ENCODE measurements around the gene NADSYN1. TPM values are rescaled to one million over a fixed set of nuclear protein-coding genes. Genes with fewer than 3 reads are reported as not detected.

The NADSYN1 gene
- total and polyA plus RNA-seq, 5 experiments from 2014 or later = 24.0 to 197 (median 29.1) TPM

DNA sequence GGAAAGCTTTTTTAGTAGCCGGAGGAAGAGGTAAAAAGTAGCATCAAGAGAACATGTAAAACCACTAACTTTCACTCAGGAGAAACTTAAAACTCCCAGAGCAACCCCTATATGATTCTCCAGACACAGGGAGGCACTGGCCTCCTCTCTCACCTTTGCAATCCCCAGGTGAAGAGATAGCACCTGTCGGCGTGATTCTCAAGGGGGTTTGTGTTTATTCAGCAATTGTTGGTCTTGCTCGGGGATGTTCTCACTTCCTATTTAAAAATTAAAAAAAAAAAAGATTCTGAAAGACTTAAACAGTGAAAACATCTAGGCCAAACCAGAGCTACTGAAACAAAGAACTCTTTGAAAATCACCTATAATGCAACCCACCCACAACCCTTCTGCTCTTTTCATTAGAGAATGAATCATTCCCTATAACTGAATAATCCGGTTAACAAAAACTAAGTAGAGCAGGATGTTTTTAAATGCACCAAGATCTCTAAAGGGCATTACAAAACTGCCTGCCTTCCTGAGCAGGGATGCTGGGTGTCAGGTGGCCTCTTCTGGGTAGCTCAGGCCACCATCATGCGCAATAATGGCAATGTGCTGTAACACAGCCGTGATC lies 29.7 kb upstream of the NADSYN1 start:
- Mint-ChIP-seq H3K4me1 (peaks cover 0 to 10% (median under 1%) of the 10 kb centered on the region in 4 donors), H3K9me3 (peaks cover 0 to 2% (median 0%) of the 10 kb centered on the region in 9 donors), H3K27ac (no peak overlapping the region), H3K4me3 (no peak overlapping the region), H3K27me3 (peaks cover 0 to 4% (median 0%) of the 10 kb centered on the region in 5 donors), H3K36me3 (no peaks in the 10 kb centered on the region)
- POLR2A ChIA-PET = interaction anchor here (0.6 kb wide), 1 partner anchor 114 kb away, joined by 3 read pairs; no protein-coding TSS in a partner anchor
- no peak for DNase-seq
- no peak for ATAC-seq

DNA sequence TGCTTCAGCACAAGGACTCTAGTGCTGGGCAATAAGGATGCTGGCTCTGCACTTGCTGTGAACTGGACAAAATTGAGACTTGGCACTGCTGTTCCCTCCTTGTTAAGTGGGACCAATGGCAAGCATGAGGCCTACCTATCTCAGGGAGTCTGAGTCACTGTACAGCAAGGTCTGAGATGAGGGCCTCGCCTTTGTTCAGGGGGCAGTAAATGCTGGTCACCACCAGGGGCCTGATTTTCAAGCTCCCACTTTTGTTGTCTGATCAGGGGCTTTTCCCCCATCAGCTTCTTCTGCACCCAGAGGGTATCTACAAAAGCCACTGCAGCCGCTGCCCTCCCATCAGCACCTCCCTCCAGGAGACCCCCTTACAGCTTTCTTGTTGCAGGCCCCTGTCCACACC lies 27.6 kb upstream of the NADSYN1 start:
- Mint-ChIP-seq H3K4me1 (peaks cover 0 to 7% (median 2%) of the 10 kb centered on the region in 4 donors), H3K4me3 (no peak overlapping the region), H3K27ac (no peak overlapping the region), H3K9me3 (peaks cover 0 to 5% (median 0%) of the 10 kb centered on the region in 9 donors), H3K36me3 (peaks cover 0 to 1% (median 0%) of the 10 kb centered on the region in 3 donors), H3K27me3 (peaks cover 0 to 6% (median 3%) of the 10 kb centered on the region in 5 donors)
- ATAC-seq (no peak), DNase-seq (no peak)
- POLR2A ChIA-PET = no interaction called here

DNA sequence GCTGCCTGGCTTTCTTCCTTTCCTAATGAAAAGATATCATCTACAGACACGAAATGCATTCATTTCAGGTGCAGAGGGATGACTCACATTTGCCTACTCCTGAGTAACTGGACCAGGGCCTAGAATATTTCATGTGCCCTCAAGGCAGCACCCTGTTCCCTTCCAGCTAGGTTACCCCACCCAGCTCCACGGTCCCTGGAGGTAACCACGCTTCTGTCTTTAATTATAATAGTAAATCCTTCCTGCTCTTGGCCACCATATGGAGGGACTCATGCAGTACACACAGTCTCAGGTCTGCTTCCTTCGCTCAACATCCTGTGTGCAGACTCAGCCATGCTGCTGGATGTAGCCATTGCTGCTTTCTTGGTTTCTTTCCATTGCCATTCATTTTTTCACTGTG lies 27.1 kb upstream of the NADSYN1 start:
- Mint-ChIP-seq H3K27me3 (peaks cover 0 to 6% (median 3%) of the 10 kb centered on the region in 5 donors), H3K9me3 (peaks cover 0 to 5% (median 0%) of the 10 kb centered on the region in 9 donors), H3K36me3 (peaks cover 0 to 1% (median 0%) of the 10 kb centered on the region in 3 donors), H3K4me1 (peaks cover 0 to 5% (median 2%) of the 10 kb centered on the region in 4 donors), H3K27ac (no peak overlapping the region), H3K4me3 (no peak overlapping the region)
- ATAC-seq (no peak), DNase-seq (no peak)
- POLR2A ChIA-PET = no interaction called here

DNA sequence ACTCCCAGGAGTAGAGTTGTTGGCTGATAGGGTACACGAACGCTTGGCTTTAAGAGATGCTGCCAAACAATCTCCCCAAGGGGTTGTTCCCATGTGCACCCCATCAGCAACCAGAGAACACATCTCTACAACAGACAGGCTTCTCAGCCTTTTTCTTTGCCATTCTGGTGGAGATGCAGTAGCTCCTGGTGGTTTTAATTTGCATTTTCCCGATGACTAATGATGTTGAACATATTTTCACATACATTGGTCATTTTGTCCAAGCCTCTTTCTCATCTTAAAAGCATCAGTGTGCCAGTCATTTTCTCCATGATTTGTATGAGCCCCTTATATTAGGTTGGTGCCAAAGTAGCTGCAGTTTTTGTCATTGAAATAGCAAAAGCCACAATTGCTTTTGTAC lies 26.6 kb upstream of the NADSYN1 start:
- H3K4me3 Mint-ChIP-seq = no peak overlapping the region
- no peak overlapping the region for H3K27ac Mint-ChIP-seq
- peaks cover 0 to 1% (median 0%) of the 10 kb centered on the region in 3 donors for H3K36me3 Mint-ChIP-seq
- POLR2A ChIA-PET = no interaction called here
- peaks cover 0 to 6% (median 3%) of the 10 kb centered on the region in 5 donors for H3K27me3 Mint-ChIP-seq
- DNase-seq (no peak), ATAC-seq (no peak)
- peaks cover 0 to 5% (median 0%) of the 10 kb centered on the region in 9 donors for H3K9me3 Mint-ChIP-seq
- peaks cover 0 to 5% (median 2%) of the 10 kb centered on the region in 4 donors for H3K4me1 Mint-ChIP-seq

DNA sequence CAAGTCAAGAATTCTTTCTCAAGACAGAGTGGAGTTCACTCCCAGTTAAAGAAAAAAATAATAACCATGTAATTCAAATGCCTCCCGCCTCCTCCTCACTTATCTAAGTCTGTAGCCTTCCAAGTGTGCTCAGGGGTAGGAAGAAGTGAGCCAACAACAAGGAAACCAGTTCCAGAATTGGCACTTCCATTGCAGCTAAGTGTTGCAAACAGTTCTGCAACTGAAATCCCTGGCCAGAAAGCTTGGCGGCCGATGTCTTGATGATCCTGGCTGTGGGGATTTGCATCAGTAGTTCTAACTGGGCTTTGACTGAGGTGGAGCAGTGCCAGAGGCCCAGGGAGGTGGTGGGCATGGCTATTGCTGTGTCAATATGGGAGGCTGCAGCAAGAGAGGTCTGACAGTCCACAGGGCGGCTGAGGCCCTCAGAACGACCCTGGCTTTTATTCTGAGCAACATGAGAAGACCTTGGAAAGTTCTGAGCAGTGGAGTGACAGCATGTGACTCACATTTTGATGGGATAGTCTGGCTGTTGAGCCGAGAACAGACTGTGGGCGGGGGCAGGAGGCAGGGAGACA lies 24.1 kb upstream of the NADSYN1 start:
- peaks cover 0 to 4% (median 0%) of the 10 kb centered on the region in 4 donors for H3K4me1 Mint-ChIP-seq
- no peak overlapping the region for H3K4me3 Mint-ChIP-seq
- no peak for DNase-seq
- POLR2A ChIA-PET = no interaction called here
- H3K27ac Mint-ChIP-seq = no peak overlapping the region
- ATAC-seq = no peak
- H3K9me3 Mint-ChIP-seq = peaks cover 0 to 5% (median 0%) of the 10 kb centered on the region in 9 donors
- peaks cover 0 to 6% (median 3%) of the 10 kb centered on the region in 5 donors for H3K27me3 Mint-ChIP-seq
- peaks cover 0 to 1% (median 0%) of the 10 kb centered on the region in 3 donors for H3K36me3 Mint-ChIP-seq

DNA sequence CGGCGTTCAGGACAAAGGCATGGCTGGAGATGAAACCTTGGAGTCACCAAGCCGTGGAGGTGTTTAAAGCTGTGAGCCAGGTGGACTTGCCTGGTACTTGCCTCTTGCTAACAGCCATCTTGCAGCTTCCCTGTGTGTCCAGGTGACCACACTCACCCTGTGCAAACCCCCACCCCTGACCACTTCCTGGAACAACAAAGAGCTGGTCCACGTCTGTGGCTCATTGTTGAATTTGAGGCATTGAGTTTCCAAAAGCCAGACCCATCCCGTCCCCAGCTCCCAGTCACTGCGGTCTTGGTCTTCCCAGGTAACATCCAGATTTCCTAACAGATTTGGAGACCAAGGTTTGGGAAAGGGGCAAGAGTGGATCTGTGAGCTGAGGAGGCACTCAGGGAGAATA lies 23.3 kb upstream of the NADSYN1 start:
- DNase-seq (no peak), ATAC-seq (no peak)
- Mint-ChIP-seq H3K4me1 (peaks cover 0 to 4% (median 0%) of the 10 kb centered on the region in 4 donors), H3K4me3 (no peak overlapping the region), H3K36me3 (peaks cover 0 to 3% (median 1%) of the 10 kb centered on the region in 3 donors), H3K27ac (peak overlapping the region in 1 of 10 donors; percentile 67), H3K27me3 (peaks cover 0 to 6% (median 3%) of the 10 kb centered on the region in 5 donors), H3K9me3 (peaks cover 0 to 5% (median 0%) of the 10 kb centered on the region in 9 donors)
- POLR2A ChIA-PET = no interaction called here

DNA sequence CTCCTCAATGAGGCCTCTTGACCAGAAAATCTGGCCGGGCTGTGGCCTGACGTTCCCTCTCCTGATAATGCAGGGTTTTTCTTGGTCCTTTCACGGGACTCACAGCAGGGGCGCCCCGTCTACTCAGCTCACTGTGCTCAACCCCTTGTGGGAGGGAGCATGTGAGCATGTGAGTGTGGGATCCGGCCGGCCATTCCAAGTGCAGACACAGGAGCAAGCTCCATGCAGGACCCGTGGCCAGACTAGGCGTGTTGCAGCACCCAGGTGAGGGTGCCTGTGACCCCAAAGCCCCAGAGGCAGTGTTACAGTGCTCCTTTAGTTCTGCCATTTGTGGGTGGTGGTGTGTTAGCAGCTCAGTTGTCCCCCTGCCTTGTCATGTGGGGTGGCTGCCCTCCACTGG lies 22.8 kb upstream of the NADSYN1 start:
- H3K36me3 Mint-ChIP-seq = peaks cover 0 to 4% (median 4%) of the 10 kb centered on the region in 3 donors
- POLR2A ChIA-PET = no interaction called here
- no peak for ATAC-seq
- DNase-seq = no peak
- H3K4me3 Mint-ChIP-seq = no peak overlapping the region
- no peak overlapping the region for H3K27ac Mint-ChIP-seq
- H3K9me3 Mint-ChIP-seq = peaks cover 0 to 5% (median 0%) of the 10 kb centered on the region in 9 donors
- H3K4me1 Mint-ChIP-seq = peaks cover 0 to 4% (median 0%) of the 10 kb centered on the region in 4 donors
- H3K27me3 Mint-ChIP-seq = peaks cover 0 to 6% (median 3%) of the 10 kb centered on the region in 5 donors

DNA sequence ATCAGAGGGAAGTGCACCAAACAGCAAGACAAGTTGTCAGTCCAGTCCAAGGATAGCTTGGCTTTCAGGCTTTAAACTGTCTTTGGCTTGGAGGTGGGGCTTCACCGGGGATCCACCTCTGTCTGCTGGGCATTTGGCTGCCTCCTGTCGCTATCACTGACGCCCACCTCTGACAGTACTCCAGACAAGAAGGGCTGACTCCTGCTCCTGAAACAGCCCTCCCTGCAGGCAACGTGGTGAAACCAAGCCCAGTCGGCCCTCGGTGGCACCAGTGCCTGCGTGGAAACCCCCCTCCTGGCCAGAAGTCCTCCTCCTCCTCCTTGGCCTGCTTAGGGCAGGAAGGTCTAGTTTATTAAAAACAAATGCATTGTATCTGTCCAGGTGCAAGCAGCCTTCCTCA lies 21.7 kb upstream of the NADSYN1 start:
- peaks cover 0 to 6% (median 3%) of the 10 kb centered on the region in 5 donors for H3K27me3 Mint-ChIP-seq

DNA sequence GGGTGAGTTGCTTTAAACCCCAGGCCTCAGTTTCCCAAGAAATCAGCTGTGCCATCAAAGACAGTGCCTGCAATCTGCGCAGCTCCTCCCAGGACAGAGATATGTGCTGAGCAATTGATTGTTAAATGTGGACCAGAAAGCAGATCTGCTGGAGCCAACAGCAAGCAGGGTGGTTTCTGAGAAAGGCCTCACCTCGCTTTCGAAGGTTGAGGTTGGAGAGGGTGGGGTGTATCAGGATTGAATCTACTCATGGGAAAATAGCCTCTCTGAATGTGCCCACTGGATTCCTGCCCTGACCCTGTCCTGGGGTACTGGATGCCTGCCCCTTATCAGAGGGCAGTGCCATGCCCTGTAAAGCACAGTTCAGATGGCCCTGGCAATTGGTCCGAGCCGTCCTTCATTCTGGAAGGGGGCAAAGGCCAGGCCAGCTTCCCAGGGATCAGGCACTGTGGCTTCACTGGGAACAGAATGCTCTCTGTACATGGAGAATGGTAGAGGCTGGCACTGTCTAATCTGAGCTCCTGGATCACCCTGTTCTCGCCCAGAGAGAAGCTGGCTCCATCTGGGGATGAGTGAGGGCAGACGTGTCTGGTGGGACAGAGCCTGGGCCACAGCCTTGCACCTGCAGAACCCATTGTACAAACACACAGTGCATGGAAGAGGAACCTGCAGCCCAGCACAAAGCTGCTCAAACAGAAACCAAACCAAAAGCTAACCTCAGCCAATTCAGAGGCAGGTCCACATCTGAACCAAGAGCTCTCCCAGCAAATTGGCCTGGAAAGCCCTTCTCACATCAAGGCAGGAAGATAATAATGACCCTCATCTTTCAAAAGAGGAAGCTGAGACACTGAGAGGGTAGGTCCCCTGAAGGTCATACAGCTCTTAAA lies 20.0 kb upstream of the NADSYN1 start:
- ATAC-seq (no peak), DNase-seq (no peak)
- no peak overlapping the region for H3K27ac Mint-ChIP-seq
- POLR2A ChIA-PET = interaction anchor here (0.8 kb wide), 1 partner anchor 35 kb away, joined by 3 read pairs; no protein-coding TSS in a partner anchor
- peaks cover 0 to 5% (median 0%) of the 10 kb centered on the region in 9 donors for H3K9me3 Mint-ChIP-seq
- H3K27me3 Mint-ChIP-seq = peaks cover 0 to 6% (median 3%) of the 10 kb centered on the region in 5 donors
- peaks cover 0 to 16% (median 11%) of the 10 kb centered on the region in 3 donors for H3K36me3 Mint-ChIP-seq
- H3K4me3 Mint-ChIP-seq = no peak overlapping the region
- peaks cover 0 to 3% (median 0%) of the 10 kb centered on the region in 4 donors for H3K4me1 Mint-ChIP-seq

More for the DNA sequence above, 21.7 kb upstream of the NADSYN1 start:
- POLR2A ChIA-PET = no interaction called here
- no peak for DNase-seq
- no peak for ATAC-seq
- Mint-ChIP-seq H3K27ac (peak overlapping the region in 1 of 10 donors; percentile 11), H3K4me1 (peaks cover 0 to 4% (median 0%) of the 10 kb centered on the region in 4 donors), H3K9me3 (peaks cover 0 to 5% (median 0%) of the 10 kb centered on the region in 9 donors), H3K36me3 (peaks cover 0 to 10% (median 7%) of the 10 kb centered on the region in 3 donors), H3K4me3 (no peak overlapping the region)

DNA sequence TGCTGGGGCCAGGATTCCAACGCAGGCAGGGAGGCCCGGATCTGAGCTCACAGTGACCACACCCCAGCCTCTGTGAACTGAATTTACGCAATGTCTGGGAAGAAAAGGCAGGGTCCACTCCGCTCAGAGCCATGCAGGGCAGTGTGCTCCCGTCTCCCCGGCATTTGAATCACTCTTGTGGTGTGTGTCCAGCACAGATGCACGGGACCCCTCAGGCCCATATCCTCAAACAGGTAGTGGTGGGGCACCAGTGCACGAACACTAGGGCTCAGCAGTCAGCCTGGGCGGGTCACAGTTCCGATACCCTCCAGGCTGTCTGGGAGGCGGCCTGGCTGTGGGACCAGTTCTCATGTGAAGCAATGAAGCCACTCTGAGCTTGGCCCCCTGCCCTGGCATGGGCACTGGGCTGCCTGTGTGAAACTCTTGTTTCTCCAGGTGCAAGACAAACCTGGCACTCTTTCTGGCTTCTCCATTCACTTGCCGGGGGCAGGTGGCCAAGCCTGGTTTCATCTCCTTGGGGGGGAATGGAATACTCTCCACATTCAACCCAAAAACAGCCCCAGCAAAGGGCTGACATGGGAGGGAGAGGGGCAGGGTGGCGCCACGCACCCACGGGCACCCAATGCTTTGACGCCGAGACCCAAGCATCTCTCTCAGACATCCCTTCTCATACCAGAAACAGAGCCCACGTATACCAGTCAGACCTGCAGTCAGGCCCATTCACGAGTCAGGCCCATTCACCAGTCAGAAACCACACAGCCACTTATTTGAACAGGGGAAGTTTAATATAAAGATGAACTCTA lies 19.2 kb upstream of the NADSYN1 start:
- H3K9me3 Mint-ChIP-seq = no peaks in the 10 kb centered on the region
- H3K27ac Mint-ChIP-seq = no peak overlapping the region
- DNase-seq (no peak), ATAC-seq (no peak)
- peaks cover 0 to 3% (median 0%) of the 10 kb centered on the region in 4 donors for H3K4me1 Mint-ChIP-seq
- H3K27me3 Mint-ChIP-seq = peaks cover 0 to 6% (median 3%) of the 10 kb centered on the region in 5 donors
- H3K36me3 Mint-ChIP-seq = peaks cover 0 to 22% (median 11%) of the 10 kb centered on the region in 3 donors
- POLR2A ChIA-PET = no interaction called here
- no peak overlapping the region for H3K4me3 Mint-ChIP-seq

DNA sequence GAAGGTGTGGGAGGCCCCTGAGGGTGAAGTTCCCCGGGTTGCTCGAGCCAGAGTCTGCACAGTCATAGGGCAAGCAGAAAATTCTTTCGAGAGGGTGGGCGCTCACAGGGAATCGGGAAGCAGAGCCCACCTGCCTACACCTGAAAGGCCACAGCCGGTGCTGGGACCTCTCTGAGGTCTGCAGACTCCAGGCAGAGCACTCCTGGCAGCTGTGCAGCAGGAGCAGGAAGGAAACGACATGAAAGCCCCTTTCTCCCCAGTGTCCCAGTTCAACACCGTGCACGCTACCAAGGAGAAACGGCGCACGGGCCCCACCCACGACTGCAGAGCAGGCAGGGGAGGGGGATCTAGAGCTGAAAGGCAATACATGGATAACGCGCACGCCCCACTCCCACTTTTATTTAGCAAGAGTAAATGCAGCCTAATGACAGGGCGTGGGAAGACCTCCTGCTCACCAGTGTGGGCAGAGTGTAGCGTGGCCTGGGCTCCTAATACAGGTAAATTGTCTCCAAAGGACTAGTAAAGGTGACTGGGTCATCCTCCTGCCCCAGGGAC lies 18.4 kb upstream of the NADSYN1 start:
- no peak overlapping the region for H3K27ac Mint-ChIP-seq
- DNase-seq = no peak

More for the DNA sequence above, 18.4 kb upstream of the NADSYN1 start:
- ATAC-seq = no peak
- H3K4me3 Mint-ChIP-seq = no peak overlapping the region
- no peaks in the 10 kb centered on the region for H3K9me3 Mint-ChIP-seq
- H3K27me3 Mint-ChIP-seq = peaks cover 0 to 2% (median 0%) of the 10 kb centered on the region in 5 donors
- H3K4me1 Mint-ChIP-seq = no peaks in the 10 kb centered on the region
- POLR2A ChIA-PET = no interaction called here
- peaks cover 0 to 26% (median 11%) of the 10 kb centered on the region in 3 donors for H3K36me3 Mint-ChIP-seq

Measured in naive thymus-derived CD8-positive, alpha-beta T cell (primary cell).